ENCODE measurements around the gene CZIB. TPM values are rescaled to one million over a fixed set of nuclear protein-coding genes. Genes with fewer than 3 reads are reported as not detected.

CZIB gene
- total and polyA plus RNA-seq, 2 of the 13 experiments (the other 11 are each of a cell fraction or from before 2014, with no cell fraction given): 49.2 to 67.0 TPM

GRCh38 chr1:53176452-53177208 is 43.8 kb downstream of the CZIB start (continued):
- peak; percentile 63 for TF ChIP-seq HNF1B (CRISPR knock-in tag; IDR thresholded peaks at IDR 0.05)
- TF ChIP-seq THAP7 (CRISPR knock-in tag; IDR thresholded peaks at IDR 0.05): no peak
- no peak for TF ChIP-seq SRSF9 (IDR thresholded peaks at IDR 0.05; ENCODE audit: borderline replicate concordance, insufficient read depth, low read depth, low read length, poor library complexity, severe bottlenecking)
- no peak for TF ChIP-seq MBNL3 (CRISPR knock-in tag; conservative IDR thresholded peaks at IDR 0.05)
- peak; percentile 29; the same call in 1 of the 2 replicates for TF ChIP-seq PATZ1 (CRISPR knock-in tag; IDR thresholded peaks at IDR 0.05)
- no peak for TF ChIP-seq PHF21A (CRISPR knock-in tag; IDR thresholded peaks at IDR 0.05)
- TF ChIP-seq SPEN (CRISPR knock-in tag; IDR thresholded peaks at IDR 0.05; ENCODE audit: low read depth): no peak
- 0 out of 2 replicates have a peak, but pooled peaks have one; percentile 43 for TF ChIP-seq ZFP91 (CRISPR knock-in tag; IDR thresholded peaks at IDR 0.05; ENCODE audit: borderline replicate concordance)
- TF ChIP-seq SMARCE1 (IDR thresholded peaks at IDR 0.05; ENCODE audit: borderline replicate concordance): no peak
- no peak for TF ChIP-seq PAWR (CRISPR knock-in tag; IDR thresholded peaks at IDR 0.05; ENCODE audit: borderline replicate concordance)
- TF ChIP-seq HDAC1 (CRISPR knock-in tag; IDR thresholded peaks at IDR 0.05): no peak
- TF ChIP-seq ZNF549 (CRISPR knock-in tag; IDR thresholded peaks at IDR 0.05): no peak
- TF ChIP-seq CAMTA2 (CRISPR knock-in tag; IDR thresholded peaks at IDR 0.05; ENCODE audit: borderline replicate concordance): no peak
- no peak for TF ChIP-seq CREB1 (IDR thresholded peaks at IDR 0.05)
- no peak for TF ChIP-seq CREB1 (CRISPR knock-in tag; IDR thresholded peaks at IDR 0.05)
- no peak for TF ChIP-seq NFYC (CRISPR knock-in tag; IDR thresholded peaks at IDR 0.05)
- peak; percentile 61 for TF ChIP-seq FOXA3 (CRISPR knock-in tag; IDR thresholded peaks at IDR 0.05)
- no peak for TF ChIP-seq NFRKB (IDR thresholded peaks at IDR 0.05)
- TF ChIP-seq KLF9 (CRISPR knock-in tag; IDR thresholded peaks at IDR 0.05; ENCODE audit: low read depth): no peak
- peak; percentile 35; the same call in 1 of the 2 replicates for TF ChIP-seq ARID3A (IDR thresholded peaks at IDR 0.05; ENCODE audit: low read depth, low read length)
- no peak for TF ChIP-seq NR2C2 (CRISPR knock-in tag; IDR thresholded peaks at IDR 0.05; ENCODE audit: borderline replicate concordance)

Measured in HepG2 (cell line).